ENCODE measurements around the gene SLC9A9.

The SLC9A9 gene

DNA sequence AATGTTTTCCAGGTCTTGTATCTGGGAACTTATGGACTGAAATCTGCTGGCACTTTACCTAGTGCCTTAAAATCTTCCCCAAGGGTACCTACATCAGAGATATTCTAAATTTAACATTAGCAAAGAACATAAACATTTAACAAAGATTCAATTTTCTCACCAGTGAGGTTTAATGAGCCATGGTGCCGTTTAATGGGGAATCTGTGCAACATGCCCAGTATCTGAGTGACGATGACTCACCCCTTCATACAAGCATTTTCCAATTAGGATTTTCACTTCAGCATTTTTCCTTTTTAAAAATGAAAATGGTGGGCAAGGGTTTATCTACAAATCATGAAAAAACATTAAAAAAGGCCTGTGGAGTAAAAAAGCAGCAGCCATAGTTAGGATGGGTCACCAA lies 189.4 kb downstream of the SLC9A9 start:
- H3K36me3 ChIP-seq (ENCODE audit: insufficient read depth, low read length), result no peaks in the 10 kb centered on the region
- H3K4me1 ChIP-seq (ENCODE audit: insufficient read depth, low read length), result 0 out of 2 replicates have a peak, but pooled peaks cover 5% of the 10 kb centered on the region
- H3K9ac ChIP-seq (ENCODE audit: low read depth, low read length), result no peak overlapping the region

DNA sequence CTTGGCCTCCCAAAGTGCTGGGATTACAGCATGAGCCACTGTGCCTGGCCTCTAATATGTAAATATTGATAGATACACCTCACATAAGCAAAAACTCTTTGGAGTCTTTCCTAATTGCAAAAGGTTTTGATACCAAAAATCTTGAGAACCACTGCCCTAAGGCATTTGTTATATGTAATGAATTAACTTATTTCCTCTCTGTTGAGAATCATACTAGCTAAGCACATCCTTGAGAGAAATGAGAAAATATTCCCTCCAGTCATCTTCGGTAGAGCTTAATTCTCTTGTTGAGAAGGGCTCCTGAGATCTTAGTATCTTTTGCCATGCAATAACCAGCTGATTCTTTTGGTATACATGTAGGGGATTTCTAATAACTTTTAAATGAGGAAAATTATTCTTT lies 190.2 kb downstream of the SLC9A9 start:
- Histone ChIP-seq H3K9me3 (ENCODE audit: control insufficient read depth, insufficient read depth, low read length) (no peaks in the 10 kb centered on the region; the same call in 1 of the 2 replicates), H3K36me3 (ENCODE audit: insufficient read depth, low read length) (no peaks in the 10 kb centered on the region), H3K4me1 (ENCODE audit: insufficient read depth, low read length) (0 out of 2 replicates have a peak, but pooled peaks cover 5% of the 10 kb centered on the region), H3K9ac (ENCODE audit: low read depth, low read length) (no peak overlapping the region)

More for the DNA sequence above, 189.4 kb downstream of the SLC9A9 start:
- no peaks in the 10 kb centered on the region; the same call in 1 of the 2 replicates for H3K9me3 ChIP-seq (ENCODE audit: control insufficient read depth, insufficient read depth, low read length)

DNA sequence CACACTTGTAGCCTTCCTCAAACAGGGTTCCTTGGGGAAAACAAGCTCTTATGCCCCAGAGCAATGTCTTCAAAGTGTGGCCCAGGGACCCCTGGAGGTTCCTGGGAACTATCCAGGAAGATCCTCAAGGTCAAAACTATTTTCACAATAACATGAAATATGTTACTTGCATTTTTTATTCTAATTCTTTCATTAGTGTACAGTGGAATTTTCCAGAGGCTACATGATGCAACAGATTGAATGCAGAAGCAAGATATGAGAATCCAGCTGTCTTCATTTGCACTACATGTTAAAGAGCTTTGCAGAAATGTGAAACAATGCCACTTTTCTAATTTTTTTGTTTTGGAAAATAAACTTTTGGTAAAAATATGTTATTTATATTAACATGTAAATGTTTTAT lies 190.9 kb downstream of the SLC9A9 start:
- no peaks in the 10 kb centered on the region for H3K36me3 ChIP-seq (ENCODE audit: insufficient read depth, low read length)
- H3K4me1 ChIP-seq (ENCODE audit: insufficient read depth, low read length), result 0 out of 2 replicates have a peak, but pooled peaks cover 5% of the 10 kb centered on the region
- H3K9me3 ChIP-seq (ENCODE audit: control insufficient read depth, insufficient read depth, low read length), result no peaks in the 10 kb centered on the region; the same call in 1 of the 2 replicates
- H3K9ac ChIP-seq (ENCODE audit: low read depth, low read length), result no peak overlapping the region

DNA sequence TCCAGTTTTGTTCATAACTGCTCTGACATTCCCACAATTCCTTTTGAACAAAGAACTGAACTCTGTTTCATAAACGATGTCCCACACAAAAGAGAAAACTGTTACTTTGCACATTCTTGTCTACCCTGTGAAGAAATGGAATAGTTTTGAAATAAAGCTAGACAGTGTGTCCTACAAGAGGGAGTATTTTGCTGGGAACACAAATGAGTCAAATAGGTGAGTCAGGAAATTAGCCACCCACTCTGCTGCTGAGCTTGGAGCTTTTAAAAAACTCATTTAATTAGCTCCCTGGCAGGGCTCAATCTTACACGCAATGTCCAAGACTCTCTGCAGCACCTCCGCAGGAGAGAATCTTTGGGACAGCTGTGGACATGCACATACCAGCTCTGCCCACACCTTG lies 193.4 kb downstream of the SLC9A9 start:
- Histone ChIP-seq H3K36me3 (ENCODE audit: insufficient read depth, low read length) (no peaks in the 10 kb centered on the region), H3K9ac (ENCODE audit: low read depth, low read length) (no peak overlapping the region), H3K4me1 (ENCODE audit: insufficient read depth, low read length) (peaks cover 10% of the 10 kb centered on the region; the same call in 1 of the 2 replicates), H3K9me3 (ENCODE audit: control insufficient read depth, insufficient read depth, low read length) (no peaks in the 10 kb centered on the region)

DNA sequence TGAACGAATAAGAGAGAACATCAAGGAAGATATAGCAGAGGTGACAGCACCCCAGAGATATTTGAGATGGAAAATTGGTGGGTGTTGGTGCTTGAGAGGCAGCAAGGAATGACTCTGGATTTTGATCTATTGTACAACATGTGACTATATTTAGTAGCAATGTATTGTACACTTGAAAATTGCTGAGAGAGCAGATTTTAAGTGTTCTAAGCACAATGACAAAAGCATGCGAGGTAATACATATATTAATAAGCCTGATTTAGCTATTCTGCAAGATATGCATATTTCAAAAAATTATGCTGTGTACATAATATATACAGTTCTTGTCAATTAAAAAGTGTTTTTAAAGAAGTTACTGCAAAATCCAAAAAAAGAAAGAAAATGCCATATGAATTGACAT lies 194.3 kb downstream of the SLC9A9 start:
- Histone ChIP-seq H3K9ac (ENCODE audit: low read depth, low read length) (no peak overlapping the region), H3K36me3 (ENCODE audit: insufficient read depth, low read length) (no peaks in the 10 kb centered on the region), H3K9me3 (ENCODE audit: control insufficient read depth, insufficient read depth, low read length) (no peaks in the 10 kb centered on the region), H3K4me1 (ENCODE audit: insufficient read depth, low read length) (peaks cover 10% of the 10 kb centered on the region; the same call in 1 of the 2 replicates)

DNA sequence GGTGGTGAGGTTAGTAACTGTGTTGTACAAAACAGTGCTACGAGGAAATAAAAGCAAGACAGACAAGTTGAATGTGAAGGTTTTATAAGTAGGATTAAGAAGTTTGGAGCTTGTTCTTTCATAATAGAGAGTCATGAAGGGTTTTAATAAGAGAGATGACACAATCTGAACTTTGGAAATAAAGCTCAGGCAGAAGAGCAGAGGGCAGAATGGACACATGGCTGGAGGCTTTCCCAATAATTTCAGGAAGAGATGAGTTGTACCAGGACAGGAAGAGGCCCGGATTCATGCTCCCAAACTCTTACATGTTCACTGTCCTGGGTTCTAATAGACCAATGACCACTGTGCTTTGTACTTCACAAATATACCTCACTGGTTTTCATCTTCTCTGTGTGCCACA lies 194.8 kb downstream of the SLC9A9 start:
- Histone ChIP-seq H3K36me3 (ENCODE audit: insufficient read depth, low read length) (no peaks in the 10 kb centered on the region), H3K9me3 (ENCODE audit: control insufficient read depth, insufficient read depth, low read length) (no peaks in the 10 kb centered on the region), H3K4me1 (ENCODE audit: insufficient read depth, low read length) (peaks cover 11% of the 10 kb centered on the region; the same call in 1 of the 2 replicates), H3K9ac (ENCODE audit: low read depth, low read length) (no peak overlapping the region)

DNA sequence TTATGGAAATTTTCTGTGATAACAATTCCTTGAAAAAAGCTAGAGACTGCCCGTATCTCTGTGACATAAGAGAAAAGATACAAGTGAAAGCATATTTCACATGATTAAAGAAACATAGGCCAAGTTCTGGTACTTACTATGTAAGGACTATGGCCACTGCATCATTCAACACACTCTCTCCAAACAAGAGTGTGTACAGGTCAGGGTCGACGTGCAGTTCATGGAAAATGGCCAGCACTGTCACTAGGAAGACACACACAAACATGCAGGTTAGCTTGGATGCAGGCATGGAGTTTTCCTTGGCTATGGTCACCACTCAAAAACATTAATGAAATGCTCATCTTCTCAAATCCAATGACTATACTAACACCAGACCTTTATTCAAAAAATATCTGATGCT lies 196.2 kb downstream of the SLC9A9 start:
- Histone ChIP-seq H3K36me3 (ENCODE audit: insufficient read depth, low read length) (no peaks in the 10 kb centered on the region), H3K4me1 (ENCODE audit: insufficient read depth, low read length) (peaks cover 15% of the 10 kb centered on the region; the same call in 1 of the 2 replicates), H3K9me3 (ENCODE audit: control insufficient read depth, insufficient read depth, low read length) (no peaks in the 10 kb centered on the region), H3K9ac (ENCODE audit: low read depth, low read length) (no peak overlapping the region)

DNA sequence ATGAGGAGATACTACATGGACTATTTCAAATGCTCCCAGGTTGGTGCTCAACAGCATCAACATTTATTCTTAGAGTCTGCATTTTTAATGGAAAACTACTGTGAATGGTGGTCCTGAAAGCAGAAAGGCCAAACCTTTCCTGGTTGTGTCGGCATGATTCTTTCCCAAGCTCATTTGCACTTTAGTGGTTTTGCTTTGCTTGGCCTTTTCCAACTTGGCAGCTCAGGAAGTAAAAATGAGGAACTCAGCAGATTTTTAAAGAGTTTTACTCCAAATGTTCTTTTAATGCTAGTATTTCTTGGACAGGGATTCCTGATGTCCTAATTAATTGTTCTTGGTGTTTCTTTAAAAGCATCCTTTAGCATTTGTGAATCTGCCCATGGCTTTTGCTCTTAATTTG lies 197.4 kb downstream of the SLC9A9 start:
- Histone ChIP-seq H3K9ac (ENCODE audit: low read depth, low read length) (no peak overlapping the region), H3K36me3 (ENCODE audit: insufficient read depth, low read length) (no peaks in the 10 kb centered on the region), H3K4me1 (ENCODE audit: insufficient read depth, low read length) (peaks cover 10% of the 10 kb centered on the region; the same call in 1 of the 2 replicates), H3K9me3 (ENCODE audit: control insufficient read depth, insufficient read depth, low read length) (no peaks in the 10 kb centered on the region)

DNA sequence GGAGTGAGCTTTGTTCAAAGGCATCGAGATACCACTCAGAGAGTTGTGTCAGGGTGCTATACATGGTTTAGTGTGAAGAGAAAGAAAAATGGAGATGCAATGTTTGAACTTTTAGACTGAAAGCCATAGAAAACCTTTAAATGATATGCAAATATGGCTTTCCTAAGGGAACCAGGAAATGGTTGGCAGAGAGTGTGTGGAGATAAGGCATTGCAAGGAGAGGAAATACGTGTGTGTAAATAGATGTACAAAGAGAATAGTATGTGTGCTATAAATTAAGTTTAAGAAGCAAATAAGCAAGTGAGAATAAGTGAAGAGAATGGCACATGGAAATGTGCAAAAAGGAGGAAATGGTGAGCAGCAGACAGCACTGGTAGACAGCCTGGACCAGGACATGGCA lies 198.1 kb downstream of the SLC9A9 start:
- H3K4me1 ChIP-seq (ENCODE audit: insufficient read depth, low read length), result peaks cover 10% of the 10 kb centered on the region; the same call in 1 of the 2 replicates
- H3K9me3 ChIP-seq (ENCODE audit: control insufficient read depth, insufficient read depth, low read length), result no peaks in the 10 kb centered on the region
- no peak overlapping the region for H3K9ac ChIP-seq (ENCODE audit: low read depth, low read length)
- no peaks in the 10 kb centered on the region for H3K36me3 ChIP-seq (ENCODE audit: insufficient read depth, low read length)

DNA sequence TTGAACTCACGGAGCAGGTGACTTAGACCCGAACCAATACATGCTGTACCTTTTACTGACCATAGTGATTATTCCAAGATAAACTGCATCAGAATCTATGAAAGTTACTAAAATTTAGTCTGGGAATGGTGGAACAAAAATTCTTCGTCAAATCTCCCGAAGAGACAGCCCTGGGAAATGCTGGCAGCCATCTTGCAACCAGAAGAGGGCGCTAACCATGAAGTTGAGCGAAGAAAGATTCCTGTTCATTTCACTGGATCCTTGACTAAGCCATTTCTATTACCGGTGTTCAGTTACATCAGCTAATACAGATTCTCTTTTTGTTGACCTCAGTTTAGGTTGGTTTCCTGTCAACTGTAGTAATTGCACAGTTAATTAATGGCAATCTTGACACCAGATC lies 199.6 kb downstream of the SLC9A9 start:
- Histone ChIP-seq H3K4me1 (ENCODE audit: insufficient read depth, low read length) (peaks cover 14% of the 10 kb centered on the region), H3K9me3 (ENCODE audit: control insufficient read depth, insufficient read depth, low read length) (no peaks in the 10 kb centered on the region), H3K36me3 (ENCODE audit: insufficient read depth, low read length) (no peaks in the 10 kb centered on the region), H3K9ac (ENCODE audit: low read depth, low read length) (peak overlapping the region; percentile 29; the same call in 1 of the 2 replicates)

DNA sequence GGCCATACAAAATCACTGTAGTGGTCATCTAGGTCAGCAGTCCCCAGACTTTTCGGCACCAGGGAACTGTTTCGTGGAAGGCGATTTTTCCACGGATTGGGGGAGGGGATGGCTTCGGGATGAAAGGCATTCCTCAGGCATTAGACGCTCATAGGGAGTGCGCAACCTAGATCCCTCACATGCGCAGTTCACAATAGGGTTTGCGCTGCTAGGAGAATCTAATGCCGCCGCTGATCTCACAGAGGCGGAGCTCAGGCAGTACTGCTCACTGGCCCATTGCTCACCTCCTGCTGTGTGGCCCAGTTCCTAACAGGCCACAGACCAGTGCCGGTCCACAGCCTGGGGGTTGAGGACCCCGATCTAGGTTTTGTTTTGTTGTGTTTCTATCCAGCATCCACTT lies 200.1 kb downstream of the SLC9A9 start:
- H3K4me1 ChIP-seq (ENCODE audit: insufficient read depth, low read length), result peaks cover 14% of the 10 kb centered on the region
- H3K36me3 ChIP-seq (ENCODE audit: insufficient read depth, low read length), result no peaks in the 10 kb centered on the region
- peak overlapping the region; percentile 29; the same call in 1 of the 2 replicates for H3K9ac ChIP-seq (ENCODE audit: low read depth, low read length)
- H3K9me3 ChIP-seq (ENCODE audit: control insufficient read depth, insufficient read depth, low read length), result no peaks in the 10 kb centered on the region

DNA sequence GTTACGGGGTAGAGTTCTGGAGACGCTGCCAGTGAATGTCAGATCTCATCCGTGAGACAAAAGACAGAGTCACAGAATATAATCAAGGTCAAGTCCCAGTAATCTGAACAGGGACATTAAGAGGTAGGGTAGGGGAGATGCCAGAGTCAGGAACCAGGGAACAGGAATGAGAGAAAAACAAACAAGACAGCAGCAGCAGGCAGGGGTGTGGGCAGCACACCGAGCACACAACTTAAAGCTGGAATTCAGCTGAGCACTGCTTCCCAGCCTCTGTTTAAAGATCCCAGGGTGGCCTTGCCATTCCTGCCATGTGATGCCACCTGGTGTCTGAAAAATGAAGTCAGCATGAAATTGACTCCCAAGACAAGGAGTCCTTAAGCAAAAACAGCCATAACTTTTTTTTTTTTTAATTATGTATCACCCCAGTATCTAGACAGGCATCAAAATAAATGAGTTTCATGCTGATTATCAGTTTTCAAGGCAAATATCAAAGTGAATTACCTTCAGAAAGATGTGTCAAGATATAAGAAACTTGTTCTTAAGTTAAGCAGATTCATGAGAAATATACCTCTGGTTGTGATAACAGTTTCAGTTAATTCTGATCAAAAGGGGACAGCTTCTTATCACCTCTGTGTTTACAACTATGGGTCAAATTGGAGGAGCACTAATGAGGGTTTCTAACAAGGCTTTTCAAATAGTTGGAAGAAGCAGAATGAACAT lies 203.7 kb downstream of the SLC9A9 start:
- Histone ChIP-seq H3K36me3 (ENCODE audit: insufficient read depth, low read length) (no peaks in the 10 kb centered on the region), H3K4me1 (ENCODE audit: insufficient read depth, low read length) (peaks cover 9% of the 10 kb centered on the region), H3K9me3 (ENCODE audit: control insufficient read depth, insufficient read depth, low read length) (no peaks in the 10 kb centered on the region), H3K9ac (ENCODE audit: low read depth, low read length) (no peak overlapping the region)

DNA sequence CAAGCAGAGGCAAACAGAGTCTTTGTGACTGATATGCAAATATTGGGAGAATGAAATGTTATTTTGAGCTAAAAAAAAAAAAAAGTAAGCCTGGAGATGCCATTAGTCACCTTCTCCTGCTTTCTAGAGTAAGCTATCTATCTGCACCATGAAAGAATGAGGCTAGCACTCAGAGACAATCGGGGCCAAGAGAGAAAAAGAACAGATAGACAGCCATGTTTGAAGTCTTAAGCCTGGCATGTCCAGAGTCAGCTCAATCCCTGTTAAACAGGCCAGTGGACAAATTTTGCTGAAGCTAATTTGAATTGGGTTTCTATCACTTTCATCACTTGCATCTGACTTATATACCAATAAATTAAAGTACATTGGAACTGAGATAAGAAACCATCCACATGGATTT lies 204.4 kb downstream of the SLC9A9 start:
- H3K9ac ChIP-seq (ENCODE audit: low read depth, low read length), result no peak overlapping the region
- no peaks in the 10 kb centered on the region for H3K36me3 ChIP-seq (ENCODE audit: insufficient read depth, low read length)
- H3K9me3 ChIP-seq (ENCODE audit: control insufficient read depth, insufficient read depth, low read length), result no peaks in the 10 kb centered on the region
- H3K4me1 ChIP-seq (ENCODE audit: insufficient read depth, low read length), result peaks cover 9% of the 10 kb centered on the region

DNA sequence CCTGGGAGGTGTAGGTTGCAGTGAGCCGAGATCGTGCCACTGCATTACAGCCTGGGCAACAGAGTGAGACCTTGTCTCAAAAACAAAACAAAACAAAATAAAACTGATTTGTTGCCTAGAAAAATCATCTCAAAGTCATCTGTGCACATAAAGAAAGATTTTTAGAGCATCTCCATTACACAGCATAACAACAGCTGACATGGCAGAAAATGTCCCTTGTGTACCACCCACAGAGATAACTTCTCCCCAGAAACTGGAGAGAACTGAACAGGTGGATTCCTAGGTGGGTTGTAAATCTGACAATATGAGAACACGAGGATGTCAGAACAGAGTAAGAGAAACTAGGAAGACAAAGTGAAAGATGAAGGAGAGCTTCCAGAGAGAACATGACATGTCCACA lies 207.5 kb downstream of the SLC9A9 start:
- no peaks in the 10 kb centered on the region for H3K9me3 ChIP-seq (ENCODE audit: control insufficient read depth, insufficient read depth, low read length)
- peaks cover 4% of the 10 kb centered on the region for H3K4me1 ChIP-seq (ENCODE audit: insufficient read depth, low read length)
- no peaks in the 10 kb centered on the region for H3K36me3 ChIP-seq (ENCODE audit: insufficient read depth, low read length)
- H3K9ac ChIP-seq (ENCODE audit: low read depth, low read length), result no peak overlapping the region

DNA sequence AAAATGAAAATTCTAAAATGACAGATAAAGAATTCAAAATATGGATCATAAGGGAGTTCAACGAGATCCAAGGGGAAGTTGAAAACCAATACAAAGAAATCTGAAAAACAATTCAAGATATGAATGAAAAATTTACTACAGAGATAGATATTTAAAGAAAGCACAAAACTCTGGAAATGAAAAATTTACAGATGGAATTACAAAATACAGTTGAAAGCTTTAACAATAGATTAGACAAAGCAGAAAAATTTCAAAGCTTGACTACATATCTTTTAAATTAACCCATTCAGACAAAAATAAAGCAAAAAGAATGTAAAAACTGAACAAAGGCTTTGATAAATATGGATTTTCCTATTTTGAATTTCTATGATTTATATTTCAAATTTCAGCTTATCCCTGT lies 211.1 kb downstream of the SLC9A9 start:
- H3K9me3 ChIP-seq (ENCODE audit: control insufficient read depth, insufficient read depth, low read length), result no peaks in the 10 kb centered on the region
- H3K4me1 ChIP-seq (ENCODE audit: insufficient read depth, low read length), result no peaks in the 10 kb centered on the region
- H3K9ac ChIP-seq (ENCODE audit: low read depth, low read length), result no peak overlapping the region
- no peaks in the 10 kb centered on the region for H3K36me3 ChIP-seq (ENCODE audit: insufficient read depth, low read length)
